Measurements from ENCODE around the gene RIC3.

The RIC3 gene

DNA sequence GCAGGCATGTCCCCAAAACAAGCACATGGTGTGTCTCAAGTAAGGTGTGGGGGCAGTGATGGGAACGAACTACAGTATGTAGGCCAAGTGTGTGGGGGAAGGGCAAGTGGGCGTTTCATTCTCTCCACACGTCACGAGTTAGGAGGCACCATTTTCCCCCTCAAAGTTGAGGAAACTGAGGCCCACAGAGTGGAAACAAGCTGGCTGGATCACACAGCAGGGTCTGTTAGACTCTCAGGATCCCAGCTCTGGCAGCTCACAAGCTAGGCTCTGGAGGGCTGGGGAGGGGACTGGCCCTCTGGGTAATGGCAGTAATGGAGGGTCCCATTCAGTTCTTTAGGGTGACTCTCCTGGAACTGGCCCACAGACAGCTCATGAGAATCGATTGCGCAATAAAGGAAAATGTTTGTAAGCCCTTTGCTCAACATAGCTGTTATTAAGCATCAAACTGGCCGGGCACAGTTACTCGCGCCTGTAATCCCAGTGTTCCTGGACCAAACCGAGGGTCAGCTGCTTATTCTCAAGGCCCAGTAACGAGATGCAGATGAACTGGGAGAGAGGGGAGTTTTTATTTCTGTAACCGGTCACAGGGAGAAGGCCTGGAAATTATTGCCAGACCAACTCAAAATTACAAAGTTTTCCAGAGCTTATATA lies 111.9 kb downstream of the RIC3 start:
- Histone ChIP-seq H3K27ac (no peak overlapping the region), H3K9me3 (no peaks in the 10 kb centered on the region), H3K4me3 (ENCODE audit: low read depth in 1 of 2, low read length in 1 of 2) (no peak overlapping the region), H3K4me1 (ENCODE audit: control insufficient read depth in 1 of 2, insufficient read depth in 1 of 2, low read depth in 1 of 2, low read length in 1 of 2) (no peaks in the 10 kb centered on the region), H3K36me3 (no peaks in the 10 kb centered on the region), H3K27me3 (peaks cover 2% of the 10 kb centered on the region)
- TF ChIP-seq, protein P1, sequence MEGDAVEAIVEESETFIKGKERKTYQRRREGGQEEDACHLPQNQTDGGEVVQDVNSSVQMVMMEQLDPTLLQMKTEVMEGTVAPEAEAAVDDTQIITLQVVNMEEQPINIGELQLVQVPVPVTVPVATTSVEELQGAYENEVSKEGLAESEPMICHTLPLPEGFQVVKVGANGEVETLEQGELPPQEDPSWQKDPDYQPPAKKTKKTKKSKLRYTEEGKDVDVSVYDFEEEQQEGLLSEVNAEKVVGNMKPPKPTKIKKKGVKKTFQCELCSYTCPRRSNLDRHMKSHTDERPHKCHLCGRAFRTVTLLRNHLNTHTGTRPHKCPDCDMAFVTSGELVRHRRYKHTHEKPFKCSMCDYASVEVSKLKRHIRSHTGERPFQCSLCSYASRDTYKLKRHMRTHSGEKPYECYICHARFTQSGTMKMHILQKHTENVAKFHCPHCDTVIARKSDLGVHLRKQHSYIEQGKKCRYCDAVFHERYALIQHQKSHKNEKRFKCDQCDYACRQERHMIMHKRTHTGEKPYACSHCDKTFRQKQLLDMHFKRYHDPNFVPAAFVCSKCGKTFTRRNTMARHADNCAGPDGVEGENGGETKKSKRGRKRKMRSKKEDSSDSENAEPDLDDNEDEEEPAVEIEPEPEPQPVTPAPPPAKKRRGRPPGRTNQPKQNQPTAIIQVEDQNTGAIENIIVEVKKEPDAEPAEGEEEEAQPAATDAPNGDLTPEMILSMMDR (IDR thresholded peaks at IDR 0.05) = no peak
